PC-3 (cell line): Measurements from ENCODE around the gene NDOR1.

Experiments
- EZH2 ChIP-seq: fragments of 300-600 bp; sonication (generic); IDR thresholded peaks from one replicate; pipeline ENCODE4 v1.6.1; 2017; ENCODE audit warnings: antibody characterized with exemption, mild to moderate bottlenecking, low read length; ENCODE audit not compliant: unreplicated experiment
- EZH2phosphoT487 ChIP-seq: fragments of 300-600 bp; sonication (generic); IDR thresholded peaks from 2 replicates; pipeline ENCODE4 v1.6.1; 2018; ENCODE audit warnings: mild to moderate bottlenecking, antibody characterized with exemption, low read length, borderline replicate concordance
- TF ChIP-seq, protein P1 (sequence below): fragments of 300-600 bp; sonication (generic); conservative IDR thresholded peaks from 2 replicates; pipeline ENCODE4 v1.5.1; 2017; ENCODE audit warnings: antibody characterized with exemption, low read depth, mild to moderate bottlenecking, low read length

DNA sequence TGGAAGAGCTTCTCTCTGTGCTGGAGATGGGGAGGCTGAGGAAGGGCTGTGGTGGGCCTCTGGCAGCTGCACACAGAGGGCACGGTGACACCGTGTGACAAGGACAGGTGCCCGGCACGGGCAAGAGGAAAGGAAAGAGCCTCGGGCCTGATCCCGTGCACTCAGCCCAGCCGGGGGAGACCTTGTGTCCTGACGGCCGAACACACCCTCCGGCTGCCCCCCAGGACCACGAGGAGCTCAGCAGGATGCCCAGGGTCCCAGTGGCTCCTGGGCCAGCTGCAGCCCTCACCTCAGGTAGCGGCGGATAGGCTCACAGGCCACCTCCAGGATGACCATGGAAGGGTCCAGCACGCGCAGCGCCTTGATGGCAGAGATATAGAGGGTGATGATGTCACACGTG, 22.7 kb upstream of the NDOR1 start:
- TF ChIP-seq, protein P1, sequence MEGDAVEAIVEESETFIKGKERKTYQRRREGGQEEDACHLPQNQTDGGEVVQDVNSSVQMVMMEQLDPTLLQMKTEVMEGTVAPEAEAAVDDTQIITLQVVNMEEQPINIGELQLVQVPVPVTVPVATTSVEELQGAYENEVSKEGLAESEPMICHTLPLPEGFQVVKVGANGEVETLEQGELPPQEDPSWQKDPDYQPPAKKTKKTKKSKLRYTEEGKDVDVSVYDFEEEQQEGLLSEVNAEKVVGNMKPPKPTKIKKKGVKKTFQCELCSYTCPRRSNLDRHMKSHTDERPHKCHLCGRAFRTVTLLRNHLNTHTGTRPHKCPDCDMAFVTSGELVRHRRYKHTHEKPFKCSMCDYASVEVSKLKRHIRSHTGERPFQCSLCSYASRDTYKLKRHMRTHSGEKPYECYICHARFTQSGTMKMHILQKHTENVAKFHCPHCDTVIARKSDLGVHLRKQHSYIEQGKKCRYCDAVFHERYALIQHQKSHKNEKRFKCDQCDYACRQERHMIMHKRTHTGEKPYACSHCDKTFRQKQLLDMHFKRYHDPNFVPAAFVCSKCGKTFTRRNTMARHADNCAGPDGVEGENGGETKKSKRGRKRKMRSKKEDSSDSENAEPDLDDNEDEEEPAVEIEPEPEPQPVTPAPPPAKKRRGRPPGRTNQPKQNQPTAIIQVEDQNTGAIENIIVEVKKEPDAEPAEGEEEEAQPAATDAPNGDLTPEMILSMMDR, result no peak
- no peak for TF ChIP-seq EZH2
- no peak for TF ChIP-seq EZH2phosphoT487
